Effector memory CD8-positive, alpha-beta T cell (primary cell): ENCODE results near the gene ZMIZ1.
"Not testable (repeated sequence)": the region's sequence is repeated elsewhere in the genome, so short reads cannot be mapped to it uniquely, and the experiment has no call there.

Experiments used
- ATAC-seq: fragments of 150-1000 bp; cut with Tn5 transposase; replicated peaks from 2 replicates; pipeline ENCODE4 v1.10.0; 2021; ENCODE audit warnings: mild to moderate bottlenecking, moderate library complexity
- DNase-seq, 3 experiments: peaks; one replicate each; pipeline ENCODE4 v3.0.0; 2021
- H3K27ac Mint-ChIP-seq, 2 donors: one replicate each; pipeline ENCODE4 v1.8.0; 2022; ENCODE audit warnings: mild to moderate bottlenecking in 2 of 2, mixed read lengths in 2 of 2, moderate library complexity in 2 of 2
- H3K27me3 Mint-ChIP-seq, 2 donors: one replicate each; pipeline ENCODE4 v1.8.0; 2022; ENCODE audit warnings: mixed read lengths in 2 of 2
- H3K36me3 Mint-ChIP-seq: one replicate; pipeline ENCODE4 v1.8.0; 2022; ENCODE audit warnings: mild to moderate bottlenecking, moderate library complexity, mixed read lengths; ENCODE audit not compliant: insufficient read depth
- H3K4me1 Mint-ChIP-seq, 2 donors: one replicate each; pipeline ENCODE4 v1.8.0; 2022; ENCODE audit warnings: low read depth in 2 of 2, mixed read lengths in 2 of 2
- H3K4me3 Mint-ChIP-seq, 2 donors: one replicate each; pipeline ENCODE4 v1.8.0; 2022; ENCODE audit warnings: mild to moderate bottlenecking in 2 of 2, mixed read lengths in 2 of 2, moderate library complexity in 2 of 2
- H3K9me3 Mint-ChIP-seq, 2 donors: one replicate each; pipeline ENCODE4 v1.8.0; 2022; ENCODE audit warnings: mixed read lengths in 2 of 2

Gene ZMIZ1

DNA sequence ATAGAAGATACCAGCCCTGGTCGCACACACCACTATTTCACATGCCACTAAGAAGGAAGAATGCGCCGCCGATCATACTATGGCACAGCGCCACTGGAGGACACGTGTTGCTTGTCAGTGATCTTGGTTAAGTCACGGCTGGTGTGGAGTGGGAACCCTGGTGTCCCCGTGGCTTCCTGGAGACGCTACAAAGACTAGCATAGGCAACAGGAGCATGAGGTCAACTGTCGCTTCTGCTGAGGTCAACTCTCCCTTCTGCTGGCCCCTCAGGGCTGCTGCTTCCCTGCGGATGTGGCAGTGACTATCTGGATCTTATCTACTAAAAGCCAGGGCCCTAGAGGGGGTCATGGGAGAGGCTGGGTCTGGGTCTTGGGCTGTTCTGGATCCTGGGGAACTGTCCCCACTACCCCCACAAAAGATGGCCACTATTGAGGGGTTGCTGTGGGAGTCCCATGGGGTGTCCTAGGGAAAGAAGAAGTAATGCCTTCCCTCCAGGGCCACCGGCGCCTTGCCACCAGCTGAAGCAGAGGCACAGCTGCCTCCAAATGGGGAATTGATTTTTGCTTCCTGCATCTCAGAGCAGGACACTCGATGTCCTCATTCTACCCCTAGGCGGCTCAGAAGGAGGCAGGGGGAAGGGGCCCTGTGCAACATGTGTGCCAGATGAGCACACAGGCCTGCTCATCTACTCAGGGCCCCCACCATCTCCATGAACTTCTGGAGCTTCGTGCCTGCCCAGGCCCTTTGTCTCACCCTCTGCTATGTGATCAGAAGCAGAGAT, 201.9 kb downstream of the ZMIZ1 start:
- peaks cover 45 to 46% of the 10 kb centered on the region in 2 donors for H3K4me1 Mint-ChIP-seq
- no peaks in the 10 kb centered on the region for H3K27me3 Mint-ChIP-seq
- ATAC-seq (no peak), DNase-seq (no peak)
- no peaks in the 10 kb centered on the region for H3K9me3 Mint-ChIP-seq
- H3K4me3 Mint-ChIP-seq, result no peak overlapping the region
- peak overlapping the region in 1 of 2 donors; percentile 79 for H3K27ac Mint-ChIP-seq
- peaks cover 3% of the 10 kb centered on the region for H3K36me3 Mint-ChIP-seq

DNA sequence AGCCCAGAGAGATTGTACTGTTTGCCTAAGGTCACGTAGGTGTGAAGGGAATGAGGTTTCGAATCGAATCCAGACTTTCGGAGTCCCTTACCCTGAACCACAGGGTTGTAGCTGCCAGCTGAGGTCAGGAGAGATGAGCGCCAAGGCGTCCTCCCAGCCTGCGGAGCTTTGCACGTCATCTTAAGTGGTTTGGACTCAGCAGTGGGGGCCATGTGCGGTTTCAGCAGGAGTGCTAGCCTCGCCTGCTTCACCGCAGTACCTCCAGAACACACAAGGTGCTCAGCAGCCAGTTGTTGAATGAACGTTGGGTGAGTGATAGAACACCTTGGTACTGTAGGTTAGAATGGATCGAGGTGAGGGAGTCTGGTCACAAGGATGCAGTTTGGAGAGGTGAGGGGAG, 203.6 kb downstream of the ZMIZ1 start:
- Mint-ChIP-seq H3K9me3 (no peaks in the 10 kb centered on the region), H3K36me3 (peaks cover 3% of the 10 kb centered on the region), H3K27ac (peak overlapping the region in 1 of 2 donors; percentile 22), H3K4me1 (peaks cover 28 to 30% of the 10 kb centered on the region in 2 donors), H3K27me3 (no peaks in the 10 kb centered on the region), H3K4me3 (no peak overlapping the region)
- no peak for ATAC-seq
- DNase-seq, result no peak

DNA sequence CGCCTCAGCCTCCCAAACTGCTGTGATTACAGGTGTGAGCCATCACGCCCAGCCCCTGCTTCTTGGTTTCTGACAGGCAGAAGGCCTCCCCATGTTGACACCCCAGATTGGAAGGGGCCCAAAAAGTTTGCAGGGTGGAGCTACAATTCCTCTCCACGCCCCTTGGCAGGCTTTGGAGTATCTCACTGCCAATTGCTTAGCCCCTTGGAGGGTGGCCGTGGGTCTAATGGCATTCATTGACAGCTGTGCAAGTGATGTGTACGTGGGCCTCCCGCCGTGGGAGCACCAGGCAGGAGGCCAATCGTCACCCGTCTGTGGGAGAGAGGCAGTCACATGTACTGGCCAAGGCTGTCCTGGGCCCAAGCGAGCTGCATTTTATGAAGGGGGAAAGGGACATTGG, 204.8 kb downstream of the ZMIZ1 start:
- DNase-seq (no peak), ATAC-seq (no peak)
- H3K4me3 Mint-ChIP-seq, result no peak overlapping the region
- peaks cover 19 to 26% of the 10 kb centered on the region in 2 donors for H3K4me1 Mint-ChIP-seq
- peaks cover 3% of the 10 kb centered on the region for H3K36me3 Mint-ChIP-seq
- H3K27ac Mint-ChIP-seq, result no peak overlapping the region
- no peaks in the 10 kb centered on the region for H3K27me3 Mint-ChIP-seq
- no peaks in the 10 kb centered on the region for H3K9me3 Mint-ChIP-seq

DNA sequence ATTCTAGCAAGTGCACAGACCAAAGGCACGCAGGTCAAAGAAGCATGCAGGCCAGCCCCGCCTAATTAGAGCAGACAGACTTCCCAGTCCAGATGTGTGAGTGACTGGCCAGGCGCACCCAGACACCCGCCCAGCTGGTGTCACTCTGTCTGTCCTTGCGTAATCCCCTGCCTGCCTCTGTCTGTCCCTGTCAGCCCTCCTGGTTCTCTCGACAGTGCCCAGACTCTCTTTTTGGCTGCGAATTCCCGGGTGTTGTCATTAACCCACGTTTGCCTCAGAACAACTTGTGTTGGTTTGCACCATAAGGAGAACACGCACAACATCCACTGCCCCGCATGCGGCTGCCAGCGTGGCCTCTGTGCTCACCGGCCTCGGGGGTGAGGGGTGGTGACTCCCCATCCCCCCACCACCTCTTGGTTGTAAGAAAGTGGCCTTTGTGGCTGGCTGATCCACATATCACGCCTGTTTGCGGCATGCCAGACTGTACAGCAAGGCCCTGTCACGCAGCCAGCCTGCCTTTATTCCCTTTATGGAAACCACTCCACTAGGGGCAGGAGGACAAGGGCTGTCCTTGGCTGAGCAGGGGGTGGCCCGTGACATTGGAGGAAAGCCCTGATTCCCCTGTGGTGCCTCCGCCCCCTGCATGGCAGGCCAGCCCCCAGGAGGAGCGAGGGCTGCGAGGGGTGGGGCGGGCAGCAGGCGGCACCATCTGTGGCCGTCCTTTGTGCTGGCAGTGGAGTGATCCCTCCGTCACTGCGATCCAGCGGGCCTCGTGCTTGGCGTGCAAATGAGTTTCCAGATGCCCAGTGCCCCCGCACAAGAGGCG, 205.7 kb downstream of the ZMIZ1 start:
- no peak for DNase-seq
- ATAC-seq, result no peak
- Mint-ChIP-seq H3K27ac (peak overlapping the region; percentile 67 to 80), H3K36me3 (peaks cover 3% of the 10 kb centered on the region), H3K27me3 (no peaks in the 10 kb centered on the region), H3K9me3 (no peaks in the 10 kb centered on the region), H3K4me3 (no peak overlapping the region), H3K4me1 (peaks cover 15 to 22% of the 10 kb centered on the region in 2 donors)

GRCh38 chr10:79275105-79275430, 206.3 kb downstream of the ZMIZ1 start:
- no peaks in the 10 kb centered on the region for H3K27me3 Mint-ChIP-seq
- H3K36me3 Mint-ChIP-seq, result peaks cover under 1% of the 10 kb centered on the region
- no peak overlapping the region for H3K4me3 Mint-ChIP-seq
- DNase-seq (no peak), ATAC-seq (no peak)
- peaks cover 9 to 17% of the 10 kb centered on the region in 2 donors for H3K4me1 Mint-ChIP-seq
- no peak overlapping the region for H3K27ac Mint-ChIP-seq
- H3K9me3 Mint-ChIP-seq, result no peaks in the 10 kb centered on the region

GRCh38 chr10:79275431-79275851, 206.7 kb downstream of the ZMIZ1 start:
- DNase-seq (no peak), ATAC-seq (no peak)
- H3K27ac Mint-ChIP-seq, result no peak overlapping the region
- H3K36me3 Mint-ChIP-seq, result no peaks in the 10 kb centered on the region
- H3K4me1 Mint-ChIP-seq, result peaks cover 6 to 14% of the 10 kb centered on the region in 2 donors
- H3K9me3 Mint-ChIP-seq, result no peaks in the 10 kb centered on the region
- H3K4me3 Mint-ChIP-seq, result no peak overlapping the region
- no peaks in the 10 kb centered on the region for H3K27me3 Mint-ChIP-seq

DNA sequence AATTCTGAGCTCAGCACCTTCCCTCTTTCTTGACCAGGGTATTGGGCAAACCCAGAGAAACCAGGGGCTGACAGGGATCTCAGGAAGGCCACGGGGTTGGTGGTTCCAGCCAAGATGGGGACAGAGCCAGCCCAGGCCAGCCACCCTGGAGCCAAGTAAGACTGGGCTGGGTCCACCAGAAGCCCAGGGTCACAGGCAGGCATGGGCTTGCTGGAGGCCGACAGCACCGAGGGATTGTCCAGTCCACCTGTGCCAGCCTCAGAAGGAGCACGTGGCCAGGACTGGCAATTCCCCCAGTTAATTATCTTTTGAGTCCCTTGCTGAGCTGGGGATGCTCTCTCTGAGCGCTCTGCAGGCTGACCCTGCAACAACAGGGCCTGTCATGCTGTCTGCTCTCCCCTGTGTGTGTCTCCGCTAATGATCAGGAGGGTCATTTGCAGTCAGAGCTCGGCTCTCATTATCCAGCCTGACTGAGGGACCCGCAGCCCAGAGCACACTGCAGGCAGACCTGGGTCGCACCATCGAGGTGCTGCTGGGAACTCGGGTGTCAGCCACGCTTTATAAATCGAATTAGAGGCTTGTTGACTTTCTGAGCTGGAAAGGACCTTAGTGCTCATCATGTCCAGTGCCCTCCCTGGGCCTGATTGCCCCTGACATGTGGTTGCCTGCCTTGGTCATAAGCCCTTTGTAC, 209.0 kb downstream of the ZMIZ1 start:
- H3K27ac Mint-ChIP-seq, result no peak overlapping the region
- no peak overlapping the region for H3K4me3 Mint-ChIP-seq
- no peaks in the 10 kb centered on the region for H3K27me3 Mint-ChIP-seq
- H3K9me3 Mint-ChIP-seq, result no peaks in the 10 kb centered on the region
- DNase-seq (no peak), ATAC-seq (no peak)
- peaks cover 3% of the 10 kb centered on the region for H3K36me3 Mint-ChIP-seq
- peaks cover 6 to 13% of the 10 kb centered on the region in 2 donors for H3K4me1 Mint-ChIP-seq

- not testable (repeated sequence) for H3K36me3 Mint-ChIP-seq, H3K4me3 Mint-ChIP-seq, H3K27me3 Mint-ChIP-seq, H3K27ac Mint-ChIP-seq, DNase-seq, H3K9me3 Mint-ChIP-seq, ATAC-seq
- peaks cover 6 to 17% of the 10 kb centered on the region in 2 donors for H3K4me1 Mint-ChIP-seq
Measured at GRCh38 chr10:79279047-79279446, 210.3 kb downstream of the ZMIZ1 start.

DNA sequence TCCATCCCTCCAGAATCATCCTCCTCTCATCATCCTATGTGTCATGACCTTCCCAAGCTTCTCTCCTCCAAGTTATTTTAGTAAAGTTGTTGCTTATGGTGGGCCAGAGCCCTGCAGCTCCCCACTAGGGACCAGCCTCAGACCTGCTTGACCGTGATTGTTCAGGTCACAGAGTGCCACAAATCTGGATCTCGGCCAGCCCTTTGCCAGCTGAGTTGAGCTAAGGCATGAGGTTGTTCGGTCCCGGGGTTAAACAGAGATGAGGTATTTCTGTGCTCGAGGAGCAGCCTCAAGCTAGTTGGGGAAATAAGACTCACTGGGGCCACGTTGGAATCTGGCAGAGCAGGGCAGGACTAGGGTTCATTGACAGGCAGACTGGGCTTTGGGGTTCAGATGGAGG, 212.2 kb downstream of the ZMIZ1 start:
- H3K27me3 Mint-ChIP-seq, result no peaks in the 10 kb centered on the region
- ATAC-seq (no peak), DNase-seq (no peak)
- peaks cover 17 to 33% of the 10 kb centered on the region in 2 donors for H3K4me1 Mint-ChIP-seq
- peak overlapping the region; percentile 5 to 77 for H3K27ac Mint-ChIP-seq
- no peaks in the 10 kb centered on the region for H3K9me3 Mint-ChIP-seq
- H3K4me3 Mint-ChIP-seq, result no peak overlapping the region
- peaks cover 3% of the 10 kb centered on the region for H3K36me3 Mint-ChIP-seq

- DNase-seq, result no peak
- Mint-ChIP-seq H3K36me3 (peaks cover 8% of the 10 kb centered on the region), H3K4me1 (peaks cover 32 to 44% of the 10 kb centered on the region in 2 donors), H3K9me3 (no peaks in the 10 kb centered on the region), H3K4me3 (no peak overlapping the region), H3K27me3 (no peaks in the 10 kb centered on the region), H3K27ac (peak overlapping the region in 1 of 2 donors; percentile 25)
- ATAC-seq, result no peak
Measured at GRCh38 chr10:79282388-79282787, 213.6 kb downstream of the ZMIZ1 start.

DNA sequence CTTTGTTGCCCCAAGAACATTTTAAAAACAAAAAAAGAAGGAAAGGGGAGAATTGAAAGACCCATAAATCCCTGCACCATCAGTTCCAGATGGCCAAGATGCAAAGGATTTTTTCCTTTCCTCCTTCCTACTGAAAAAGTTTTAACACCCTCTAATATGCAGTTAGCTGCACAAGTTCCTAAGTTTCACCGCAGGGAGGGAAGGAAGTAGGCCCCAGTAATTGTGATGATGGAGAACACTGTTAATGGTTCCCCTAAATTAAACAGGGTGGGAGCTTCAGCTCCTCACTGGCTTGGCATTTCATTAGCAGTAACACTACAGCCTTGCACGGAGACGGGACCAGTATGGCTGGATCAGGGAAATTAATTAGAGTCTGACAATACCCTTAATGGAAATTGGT, 214.8 kb downstream of the ZMIZ1 start:
- DNase-seq, result no peak
- H3K36me3 Mint-ChIP-seq, result peaks cover 8% of the 10 kb centered on the region
- H3K27me3 Mint-ChIP-seq, result no peaks in the 10 kb centered on the region
- ATAC-seq, result no peak
- peak overlapping the region in 1 of 2 donors; percentile 99 for H3K27ac Mint-ChIP-seq
- H3K4me1 Mint-ChIP-seq, result peaks cover 38 to 55% of the 10 kb centered on the region in 2 donors
- H3K9me3 Mint-ChIP-seq, result no peaks in the 10 kb centered on the region
- no peak overlapping the region for H3K4me3 Mint-ChIP-seq

- Mint-ChIP-seq H3K27me3 (no peaks in the 10 kb centered on the region), H3K27ac (peak overlapping the region; percentile 96 to 99), H3K36me3 (peaks cover 8% of the 10 kb centered on the region), H3K4me3 (peak overlapping the region in 1 of 2 donors; percentile 81), H3K9me3 (no peaks in the 10 kb centered on the region), H3K4me1 (peaks cover 42 to 57% of the 10 kb centered on the region in 2 donors)
- no peak for DNase-seq
- ATAC-seq, result no peak
Measured at GRCh38 chr10:79284158-79284871, 215.5 kb downstream of the ZMIZ1 start.
